ENCODE data around the gene INHBC.

DNA sequence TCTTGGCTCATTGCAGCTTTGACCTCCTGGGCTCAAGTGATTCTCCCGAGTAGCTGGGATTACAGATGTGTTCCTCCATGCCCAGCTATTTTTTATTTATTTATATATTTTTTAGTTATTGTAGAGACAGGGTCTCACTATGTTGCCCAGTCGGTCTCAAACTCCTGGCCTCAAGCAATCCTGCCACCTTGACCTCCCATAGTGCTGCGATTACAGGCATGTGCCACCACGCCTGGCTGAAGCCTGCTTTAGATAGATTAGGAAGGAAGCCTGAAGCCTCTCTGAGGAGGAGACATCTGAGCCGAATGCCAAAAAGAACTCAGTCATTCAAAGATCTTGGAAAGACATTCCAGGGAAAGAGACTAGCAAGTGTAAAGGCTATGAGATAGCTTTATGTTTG is 10.2 kb downstream of the INHBC start:
- TF ChIP-seq POLR2A (IDR thresholded peaks at IDR 0.05) = no peak
- TF ChIP-seq, protein P1, sequence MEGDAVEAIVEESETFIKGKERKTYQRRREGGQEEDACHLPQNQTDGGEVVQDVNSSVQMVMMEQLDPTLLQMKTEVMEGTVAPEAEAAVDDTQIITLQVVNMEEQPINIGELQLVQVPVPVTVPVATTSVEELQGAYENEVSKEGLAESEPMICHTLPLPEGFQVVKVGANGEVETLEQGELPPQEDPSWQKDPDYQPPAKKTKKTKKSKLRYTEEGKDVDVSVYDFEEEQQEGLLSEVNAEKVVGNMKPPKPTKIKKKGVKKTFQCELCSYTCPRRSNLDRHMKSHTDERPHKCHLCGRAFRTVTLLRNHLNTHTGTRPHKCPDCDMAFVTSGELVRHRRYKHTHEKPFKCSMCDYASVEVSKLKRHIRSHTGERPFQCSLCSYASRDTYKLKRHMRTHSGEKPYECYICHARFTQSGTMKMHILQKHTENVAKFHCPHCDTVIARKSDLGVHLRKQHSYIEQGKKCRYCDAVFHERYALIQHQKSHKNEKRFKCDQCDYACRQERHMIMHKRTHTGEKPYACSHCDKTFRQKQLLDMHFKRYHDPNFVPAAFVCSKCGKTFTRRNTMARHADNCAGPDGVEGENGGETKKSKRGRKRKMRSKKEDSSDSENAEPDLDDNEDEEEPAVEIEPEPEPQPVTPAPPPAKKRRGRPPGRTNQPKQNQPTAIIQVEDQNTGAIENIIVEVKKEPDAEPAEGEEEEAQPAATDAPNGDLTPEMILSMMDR (IDR thresholded peaks at IDR 0.05 in 4 of 5, conservative IDR thresholded peaks at IDR 0.05 in 1 of 5) = no peak
